BLaER1 treated with 17β-estradiol and CSF1 and Interleukin-3, amounts not matched to agents 10 nM and 100 nM (cell line): Measurements from ENCODE around the gene SH3BP4.

Source experiments
- H3K27ac ChIP-seq, 11 experiments: shearing (Covaris generic); formaldehyde crosslinking; 2 replicates each; pipeline ENCODE4 v1.8.1; 2022
- H3K27me3 ChIP-seq, 11 experiments: shearing (Covaris generic); formaldehyde crosslinking; 2 replicates each; pipeline ENCODE4 v1.8.1; 2022
- H3K36me3 ChIP-seq, 11 experiments: shearing (Covaris generic); formaldehyde crosslinking; 2 replicates each; pipeline ENCODE4 v1.8.1; 2022
- H3K4me1 ChIP-seq, 10 experiments: shearing (Covaris generic); formaldehyde crosslinking; 2 replicates each; pipeline ENCODE4 v1.8.1; 2022
- H3K4me2 ChIP-seq, 11 experiments: shearing (Covaris generic); formaldehyde crosslinking; 2 replicates each; pipeline ENCODE4 v1.8.1; 2022
- H3K4me3 ChIP-seq, 10 experiments: shearing (Covaris generic); formaldehyde crosslinking; 2 replicates each; pipeline ENCODE4 v1.8.1; 2022
- H3K9ac ChIP-seq, 11 experiments: shearing (Covaris generic); formaldehyde crosslinking; 2 replicates each; pipeline ENCODE4 v1.8.1; 2022
- H3K9me3 ChIP-seq, 11 experiments: shearing (Covaris generic); formaldehyde crosslinking; replicated peaks in 1 of 11; 2 replicates each; pipeline ENCODE4 v1.8.1; 2022
- H4K20me1 ChIP-seq, 11 experiments: shearing (Covaris generic); formaldehyde crosslinking; 2 replicates each; pipeline ENCODE4 v1.8.1; 2022
- Cebpa-rat ChIP-seq, 11 experiments: shearing (Covaris generic); IDR thresholded peaks; 2 replicates each; pipeline ENCODE4 v1.8.1; 2022

Gene SH3BP4

DNA sequence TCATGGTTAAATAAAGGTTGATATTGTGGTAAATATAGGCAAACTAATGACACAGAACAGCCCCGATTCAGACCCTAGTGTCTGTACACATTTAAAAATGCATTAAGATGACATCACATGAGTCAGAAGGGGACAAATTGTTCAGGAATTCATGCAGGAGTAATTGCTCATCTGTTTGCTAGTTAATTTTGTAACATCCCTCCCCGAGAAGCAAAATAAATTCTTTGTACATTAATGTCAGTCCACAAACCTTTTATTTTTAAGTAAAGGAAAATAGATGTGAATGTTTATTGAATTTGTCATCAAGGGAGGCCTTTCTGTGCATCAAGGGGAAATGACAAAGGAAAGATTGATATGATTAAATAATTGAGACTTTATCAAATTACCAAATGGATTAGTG lies 69.9 kb downstream of the SH3BP4 start:
- TF ChIP-seq Cebpa-rat (IDR thresholded peaks at IDR 0.05) = no peak
- no peak overlapping the region for H3K27ac ChIP-seq
- no peaks in the 10 kb centered on the region for H3K36me3 ChIP-seq
- no peaks in the 10 kb centered on the region for H3K27me3 ChIP-seq
- no peak overlapping the region for H3K4me2 ChIP-seq
- H4K20me1 ChIP-seq = no peaks in the 10 kb centered on the region
- no peak overlapping the region for H3K9ac ChIP-seq
- 0 out of 22 replicates have a peak, but pooled peaks cover 0 to under 1% (median 0%) of the 10 kb centered on the region in 11 experiments for H3K9me3 ChIP-seq
- H3K4me3 ChIP-seq = no peak overlapping the region
- peaks cover 0 to 8% (median 0%) of the 10 kb centered on the region in 10 experiments; a peak in 5 of 20 replicates for H3K4me1 ChIP-seq

DNA sequence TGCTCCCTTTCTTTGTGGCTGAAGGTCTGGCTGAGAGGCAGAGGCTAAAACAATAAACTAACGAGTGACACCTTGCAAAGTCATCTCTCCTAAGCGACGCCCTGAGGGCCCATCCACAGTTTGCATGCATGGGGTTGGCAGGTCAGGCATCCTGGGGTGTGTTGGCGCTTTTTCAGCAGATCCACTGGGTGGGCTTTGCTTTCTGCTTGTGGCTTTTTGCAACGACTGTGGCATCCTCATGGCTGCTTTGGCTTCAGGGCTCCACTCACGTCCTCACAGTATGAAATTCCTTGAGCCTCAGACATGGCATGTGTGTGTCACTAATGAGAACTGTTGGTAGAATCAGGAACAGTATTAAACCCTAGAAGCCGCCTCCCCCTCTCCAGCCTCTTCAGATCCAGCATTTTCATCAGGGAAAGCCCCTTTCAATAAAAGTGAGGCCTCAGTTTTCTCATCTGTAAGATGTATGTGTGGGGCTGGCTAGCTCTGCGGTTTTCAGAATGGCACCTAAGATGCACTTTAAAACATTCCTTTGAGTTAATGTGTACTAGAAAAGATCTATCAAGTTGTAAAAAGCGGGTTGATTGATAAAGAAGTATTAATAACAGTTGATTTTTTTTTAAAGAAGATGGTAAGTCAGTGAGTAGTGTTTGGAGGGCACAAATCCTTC lies 72.5 kb downstream of the SH3BP4 start:
- no peak for TF ChIP-seq Cebpa-rat (IDR thresholded peaks at IDR 0.05)
- no peaks in the 10 kb centered on the region for H3K4me1 ChIP-seq
- no peaks in the 10 kb centered on the region for H4K20me1 ChIP-seq
- no peak overlapping the region for H3K27ac ChIP-seq
- no peaks in the 10 kb centered on the region for H3K9me3 ChIP-seq
- H3K36me3 ChIP-seq = no peaks in the 10 kb centered on the region
- no peaks in the 10 kb centered on the region for H3K27me3 ChIP-seq
- no peak overlapping the region for H3K4me2 ChIP-seq
- no peak overlapping the region for H3K9ac ChIP-seq
- H3K4me3 ChIP-seq = no peak overlapping the region

DNA sequence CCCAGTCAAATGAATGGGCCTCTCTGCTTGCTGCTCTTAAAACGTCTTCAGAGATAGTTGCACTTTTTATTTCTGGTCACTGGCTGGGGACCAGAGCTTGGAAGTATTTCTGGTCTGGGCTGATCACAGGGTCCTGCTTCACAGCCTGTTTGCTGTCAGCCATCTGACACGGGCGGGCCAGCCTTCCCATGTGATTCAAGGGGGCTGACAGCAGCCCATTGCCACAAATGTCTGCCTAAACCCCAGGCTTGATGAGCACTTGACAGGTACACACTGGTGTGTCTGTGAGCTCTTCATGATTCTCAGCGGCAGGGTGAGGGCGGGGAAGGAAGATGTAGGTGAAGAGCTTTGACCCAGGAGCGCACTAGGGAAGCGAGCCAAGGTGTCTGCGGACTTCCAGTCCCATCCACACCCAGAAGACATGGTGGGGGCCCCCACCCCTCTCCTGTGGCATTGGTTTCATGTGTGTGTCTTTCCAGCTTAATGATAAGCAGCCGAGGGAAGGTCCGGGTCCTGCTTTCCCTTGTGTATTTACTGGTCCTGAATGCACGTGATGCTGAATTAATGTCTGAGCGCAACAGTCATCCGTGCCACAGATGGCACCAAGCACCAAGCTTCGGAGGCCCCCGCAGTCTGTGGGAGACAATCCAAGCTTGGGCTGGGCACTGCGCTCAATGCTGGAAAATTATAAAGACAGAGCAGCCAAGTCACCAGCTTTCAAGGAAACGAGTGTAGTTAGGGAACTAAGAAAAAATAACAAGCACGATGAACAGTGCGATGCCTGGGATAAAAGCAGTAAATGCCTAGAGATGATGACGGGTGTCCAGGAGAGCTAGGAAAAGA lies 73.3 kb downstream of the SH3BP4 start:
- H3K9ac ChIP-seq = no peak overlapping the region
- H3K27ac ChIP-seq = no peak overlapping the region
- TF ChIP-seq Cebpa-rat (IDR thresholded peaks at IDR 0.05) = no peak
- no peak overlapping the region for H3K4me2 ChIP-seq
- H4K20me1 ChIP-seq = no peaks in the 10 kb centered on the region
- H3K4me1 ChIP-seq = no peaks in the 10 kb centered on the region
- H3K36me3 ChIP-seq = no peaks in the 10 kb centered on the region
- H3K4me3 ChIP-seq = no peak overlapping the region
- H3K9me3 ChIP-seq = no peaks in the 10 kb centered on the region
- H3K27me3 ChIP-seq = no peaks in the 10 kb centered on the region

DNA sequence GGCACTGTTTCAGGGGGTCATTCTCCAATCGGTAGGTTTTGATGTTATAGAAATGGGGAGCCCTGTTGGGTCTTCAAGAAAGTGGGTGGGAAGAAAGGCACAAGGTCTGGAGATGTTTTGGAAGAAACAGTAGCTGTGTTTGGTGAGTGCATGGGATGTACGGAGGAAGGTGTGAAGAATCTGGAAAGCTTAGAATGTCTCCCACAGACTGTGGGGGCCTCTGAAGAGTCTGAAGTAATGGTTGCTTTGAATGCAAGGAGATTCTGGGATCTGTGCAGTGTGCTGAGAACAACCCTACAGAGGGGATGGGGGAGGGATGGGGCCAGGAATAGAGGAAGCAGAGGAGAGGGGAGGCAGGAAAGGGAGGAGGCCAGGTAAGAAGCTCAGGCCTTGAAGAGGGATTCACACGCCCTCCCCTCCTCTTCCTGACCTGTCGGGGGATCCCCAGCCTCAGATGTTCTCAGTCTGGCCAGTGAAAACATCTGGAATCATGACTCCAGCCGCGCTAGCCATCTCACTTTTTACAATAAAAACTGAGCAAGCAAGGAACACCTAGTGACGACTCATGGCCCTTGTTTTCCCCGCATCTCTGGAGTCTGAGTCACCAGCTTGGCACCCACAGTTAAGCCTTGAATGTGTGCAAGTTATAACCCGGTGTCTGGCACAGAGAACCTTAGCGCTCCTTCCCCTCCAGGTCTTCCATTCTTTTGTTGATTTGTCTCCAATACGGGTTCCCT lies 74.2 kb downstream of the SH3BP4 start:
- H3K4me2 ChIP-seq = no peak overlapping the region
- no peak overlapping the region for H3K27ac ChIP-seq
- no peaks in the 10 kb centered on the region; a peak in 1 of 22 replicates for H4K20me1 ChIP-seq
- peaks cover 0 to 6% (median 4%) of the 10 kb centered on the region in 10 experiments; a peak in 10 of 20 replicates for H3K4me1 ChIP-seq
- H3K4me3 ChIP-seq = no peak overlapping the region
- H3K27me3 ChIP-seq = no peaks in the 10 kb centered on the region
- no peak overlapping the region for H3K9ac ChIP-seq
- no peaks in the 10 kb centered on the region for H3K9me3 ChIP-seq
- no peak for TF ChIP-seq Cebpa-rat (IDR thresholded peaks at IDR 0.05)
- H3K36me3 ChIP-seq = no peaks in the 10 kb centered on the region

DNA sequence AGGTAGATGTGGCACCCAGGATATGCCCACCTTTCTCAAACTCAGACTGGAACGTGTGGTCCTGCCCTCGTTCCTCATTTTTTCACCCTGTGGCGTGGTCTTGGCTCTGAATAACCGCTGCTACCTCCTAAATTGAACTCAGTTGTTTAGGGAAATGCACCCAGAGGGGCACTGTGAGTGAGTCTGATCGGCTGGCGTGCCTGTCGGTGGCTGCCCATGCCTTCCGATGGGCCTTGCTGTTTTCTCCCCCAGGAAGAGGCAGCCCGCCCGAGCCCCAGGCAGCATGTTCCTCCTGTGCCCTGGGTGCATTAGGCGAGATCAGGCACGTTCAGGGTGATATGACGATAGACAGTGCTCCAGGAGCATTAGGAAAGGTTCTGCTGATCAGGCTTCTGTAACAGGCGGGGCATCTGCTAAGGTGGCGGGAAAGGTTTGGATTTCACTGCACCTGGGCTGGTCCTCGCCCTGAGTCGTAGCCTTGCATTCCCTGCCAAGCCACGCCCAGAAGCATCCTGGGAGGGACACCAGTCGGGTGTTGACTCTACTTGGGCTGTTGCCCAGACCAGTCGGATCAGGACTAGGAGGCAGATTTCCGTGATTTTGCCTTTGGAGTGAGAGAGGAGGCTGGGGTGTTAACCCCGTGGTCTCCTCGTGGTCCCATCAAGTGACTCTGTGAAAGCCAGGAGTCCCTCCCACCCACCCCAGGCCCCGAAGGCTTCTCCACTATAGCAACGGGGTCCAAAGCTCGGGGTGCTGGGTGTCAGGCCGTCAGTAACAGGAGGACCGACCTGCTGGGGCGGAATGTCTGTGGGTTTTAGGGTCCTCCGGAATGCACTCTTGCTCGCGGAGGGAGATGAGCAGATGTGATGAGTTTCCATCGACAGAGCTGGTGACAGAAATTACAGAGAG lies 75.1 kb downstream of the SH3BP4 start:
- no peaks in the 10 kb centered on the region for H3K9me3 ChIP-seq
- H3K36me3 ChIP-seq = no peaks in the 10 kb centered on the region
- H3K4me1 ChIP-seq = peaks cover 0 to 15% (median 12%) of the 10 kb centered on the region in 10 experiments; a peak in 12 of 20 replicates
- H4K20me1 ChIP-seq = no peaks in the 10 kb centered on the region; a peak in 1 of 22 replicates
- TF ChIP-seq Cebpa-rat (IDR thresholded peaks at IDR 0.05) = no peak
- no peaks in the 10 kb centered on the region for H3K27me3 ChIP-seq
- H3K9ac ChIP-seq = no peak overlapping the region
- H3K4me3 ChIP-seq = no peak overlapping the region
- no peak overlapping the region for H3K4me2 ChIP-seq
- no peak overlapping the region for H3K27ac ChIP-seq

DNA sequence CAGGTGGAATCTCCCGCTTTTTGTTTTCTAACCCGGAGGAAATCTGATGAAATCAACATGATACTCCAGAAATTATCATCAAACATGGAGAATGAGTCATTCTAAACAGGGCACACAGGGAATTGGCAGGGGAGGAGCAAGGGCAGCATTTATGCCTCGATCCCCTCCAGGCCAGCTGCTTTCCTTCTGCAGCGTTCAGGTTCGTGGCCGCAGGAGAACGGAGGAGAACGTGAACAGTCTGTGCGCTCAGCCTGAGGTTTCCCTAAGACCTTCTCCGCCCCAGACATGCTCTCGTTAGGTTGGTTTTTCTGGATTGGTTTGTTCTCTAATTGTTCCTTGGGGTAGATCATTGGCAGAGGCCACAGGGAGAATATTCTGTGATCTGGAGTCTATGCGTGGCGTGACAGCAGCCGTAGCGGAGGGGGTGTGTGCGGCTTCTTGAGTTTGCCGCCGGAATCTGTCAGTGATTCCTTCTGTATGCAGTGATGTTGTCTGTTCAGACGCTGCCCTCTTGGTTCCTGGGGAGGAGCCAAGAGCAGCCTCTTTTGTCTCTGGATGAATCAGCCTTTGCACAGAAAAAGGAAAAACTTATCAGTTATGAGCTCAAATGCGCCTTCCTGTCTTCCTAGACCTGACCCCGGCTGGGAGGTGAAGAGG lies 75.9 kb downstream of the SH3BP4 start:
- no peak overlapping the region for H3K4me3 ChIP-seq
- no peaks in the 10 kb centered on the region for H3K27me3 ChIP-seq
- no peak for TF ChIP-seq Cebpa-rat (IDR thresholded peaks at IDR 0.05)
- H3K4me2 ChIP-seq = no peak overlapping the region
- peaks cover 0 to 22% (median 17%) of the 10 kb centered on the region in 10 experiments; a peak in 12 of 20 replicates for H3K4me1 ChIP-seq
- no peaks in the 10 kb centered on the region; a peak in 2 of 22 replicates for H4K20me1 ChIP-seq
- H3K9ac ChIP-seq = no peak overlapping the region
- H3K9me3 ChIP-seq = no peaks in the 10 kb centered on the region
- H3K27ac ChIP-seq = no peak overlapping the region
- no peaks in the 10 kb centered on the region for H3K36me3 ChIP-seq

DNA sequence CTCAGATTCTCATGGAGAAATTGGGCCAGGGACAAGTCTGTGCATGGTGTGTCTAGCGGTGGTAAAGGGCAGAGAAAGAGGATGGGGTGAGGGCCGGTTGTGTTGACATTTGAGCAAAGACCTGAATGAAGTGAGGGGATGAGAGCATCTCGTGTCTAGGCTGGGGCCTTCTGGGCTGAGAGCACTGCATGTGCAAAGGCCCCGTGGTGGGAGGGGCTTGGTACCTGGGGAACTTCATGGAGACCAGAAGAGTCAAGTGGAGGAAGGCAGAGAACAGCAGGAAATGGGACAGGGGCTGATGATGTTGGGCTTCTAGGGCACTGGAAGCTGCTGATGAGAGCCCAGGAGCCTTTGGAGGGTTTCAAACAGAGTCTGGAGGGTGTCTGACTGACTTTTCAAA lies 76.8 kb downstream of the SH3BP4 start:
- H3K4me2 ChIP-seq = no peak overlapping the region
- no peaks in the 10 kb centered on the region for H3K36me3 ChIP-seq
- H3K27me3 ChIP-seq = no peaks in the 10 kb centered on the region
- no peak overlapping the region for H3K4me3 ChIP-seq
- no peak for TF ChIP-seq Cebpa-rat (IDR thresholded peaks at IDR 0.05)
- peaks cover 0 to 22% (median 17%) of the 10 kb centered on the region in 10 experiments; a peak in 12 of 20 replicates for H3K4me1 ChIP-seq
- no peaks in the 10 kb centered on the region for H3K9me3 ChIP-seq
- H4K20me1 ChIP-seq = no peaks in the 10 kb centered on the region; a peak in 2 of 22 replicates
- no peak overlapping the region for H3K9ac ChIP-seq
- no peak overlapping the region for H3K27ac ChIP-seq

DNA sequence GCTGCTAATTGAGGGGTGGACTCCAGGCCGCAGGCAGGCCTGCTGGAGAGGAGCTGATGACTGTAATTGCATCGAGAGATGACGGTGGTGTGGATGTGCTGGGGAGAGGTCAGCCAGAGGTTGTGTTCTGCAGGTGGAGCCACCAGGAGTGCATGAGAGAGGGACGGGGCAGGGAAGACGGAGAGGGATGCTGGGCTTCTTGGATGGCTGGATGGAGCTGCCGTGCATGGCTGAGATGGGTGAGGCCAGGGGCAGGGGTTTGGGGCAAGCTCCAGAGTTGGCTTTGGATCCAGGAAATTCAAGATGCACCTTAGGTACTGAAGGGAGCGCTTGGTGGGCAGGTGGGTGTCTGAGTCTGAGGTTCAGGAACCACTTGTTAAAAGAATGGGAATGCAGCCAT lies 77.2 kb downstream of the SH3BP4 start:
- no peak overlapping the region for H3K4me2 ChIP-seq
- no peak overlapping the region for H3K4me3 ChIP-seq
- no peaks in the 10 kb centered on the region for H3K9me3 ChIP-seq
- H3K36me3 ChIP-seq = no peaks in the 10 kb centered on the region
- no peaks in the 10 kb centered on the region; a peak in 2 of 22 replicates for H4K20me1 ChIP-seq
- no peaks in the 10 kb centered on the region for H3K27me3 ChIP-seq
- no peak for TF ChIP-seq Cebpa-rat (IDR thresholded peaks at IDR 0.05)
- H3K9ac ChIP-seq = no peak overlapping the region
- no peak overlapping the region for H3K27ac ChIP-seq
- H3K4me1 ChIP-seq = peaks cover 0 to 22% (median 17%) of the 10 kb centered on the region in 10 experiments; a peak in 12 of 20 replicates
